GM23338 (cell line): ENCODE measurements around the gene C1QTNF9.
"Not testable (repeated sequence)": the region's sequence is repeated elsewhere in the genome, so short reads cannot be mapped to it uniquely, and the experiment has no call there.

Source experiments
- CREB1 ChIP-seq: fragments of 250-450 bp; sonication (Bioruptor Pico); IDR thresholded peaks from 2 replicates; pipeline ENCODE4 v1.5.0; 2020; ENCODE audit warnings: low read depth, mild to moderate bottlenecking, moderate library complexity
- CTCF ChIP-seq, 2 experiments: fragments of 200-600 bp in 1 of 2; sonication (generic) in 1 of 2; conservative IDR thresholded peaks; 2 replicates each; pipeline versions ENCODE4 v1.5.1 to v1.6.1; 2016 to 2017; ENCODE audit warnings: antibody characterized with exemption in 2 of 2, low read depth in 2 of 2, mild to moderate bottlenecking in 2 of 2, moderate library complexity in 1 of 2
- EZH2 ChIP-seq: fragments of 200-600 bp; sonication (generic); IDR thresholded peaks from one replicate; pipeline ENCODE4 v1.8.0; 2017; ENCODE audit warnings: antibody characterized with exemption, mild to moderate bottlenecking, low read depth; ENCODE audit not compliant: unreplicated experiment
- EZH2phosphoT487 ChIP-seq: fragments of 200-600 bp; sonication (generic); IDR thresholded peaks from one replicate; pipeline ENCODE4 v1.8.1; 2018; ENCODE audit warnings: antibody characterized with exemption; ENCODE audit not compliant: unreplicated experiment
- POLR2AphosphoS5 ChIP-seq: IDR thresholded peaks from 2 replicates; pipeline ENCODE4 v1.6.1; 2016; ENCODE audit warnings: antibody characterized with exemption, low read depth
- STAT1 ChIP-seq: IDR thresholded peaks from one replicate; pipeline ENCODE4 v1.6.1; 2016; ENCODE audit warnings: antibody characterized with exemption; ENCODE audit not compliant: unreplicated experiment
- TF ChIP-seq, protein P1 (sequence below): IDR thresholded peaks from one replicate; pipeline ENCODE4 v1.6.1; 2018; ENCODE audit warnings: antibody characterized with exemption; ENCODE audit not compliant: unreplicated experiment

DNA sequence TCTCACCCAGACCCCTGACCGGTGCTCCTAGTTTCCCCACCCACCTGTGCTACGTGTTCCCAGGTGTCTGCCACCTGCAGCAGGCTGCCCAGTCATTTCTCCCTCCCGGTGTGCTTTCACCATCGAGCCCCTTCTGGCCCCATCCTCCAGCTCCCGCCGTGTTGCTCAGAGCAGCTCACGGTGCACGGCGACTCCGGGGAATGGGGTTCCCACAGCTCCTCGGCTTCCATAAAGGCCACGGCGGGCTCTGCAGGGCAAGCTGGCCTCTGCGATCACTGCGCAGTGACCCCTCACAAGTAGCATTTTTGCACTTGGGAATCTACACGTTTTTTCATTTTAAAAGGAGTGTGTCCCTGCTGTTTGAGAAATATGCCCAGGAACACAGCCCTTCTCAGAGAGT is 49.5 kb downstream of the C1QTNF9 start:
- not testable (repeated sequence) for TF ChIP-seq CTCF (conservative IDR thresholded peaks at IDR 0.05; ENCODE audit: low read depth in 2 of 2); POLR2AphosphoS5; STAT1; EZH2; EZH2phosphoT487; CREB1 (CRISPR knock-in tag)
- TF ChIP-seq, protein P1, sequence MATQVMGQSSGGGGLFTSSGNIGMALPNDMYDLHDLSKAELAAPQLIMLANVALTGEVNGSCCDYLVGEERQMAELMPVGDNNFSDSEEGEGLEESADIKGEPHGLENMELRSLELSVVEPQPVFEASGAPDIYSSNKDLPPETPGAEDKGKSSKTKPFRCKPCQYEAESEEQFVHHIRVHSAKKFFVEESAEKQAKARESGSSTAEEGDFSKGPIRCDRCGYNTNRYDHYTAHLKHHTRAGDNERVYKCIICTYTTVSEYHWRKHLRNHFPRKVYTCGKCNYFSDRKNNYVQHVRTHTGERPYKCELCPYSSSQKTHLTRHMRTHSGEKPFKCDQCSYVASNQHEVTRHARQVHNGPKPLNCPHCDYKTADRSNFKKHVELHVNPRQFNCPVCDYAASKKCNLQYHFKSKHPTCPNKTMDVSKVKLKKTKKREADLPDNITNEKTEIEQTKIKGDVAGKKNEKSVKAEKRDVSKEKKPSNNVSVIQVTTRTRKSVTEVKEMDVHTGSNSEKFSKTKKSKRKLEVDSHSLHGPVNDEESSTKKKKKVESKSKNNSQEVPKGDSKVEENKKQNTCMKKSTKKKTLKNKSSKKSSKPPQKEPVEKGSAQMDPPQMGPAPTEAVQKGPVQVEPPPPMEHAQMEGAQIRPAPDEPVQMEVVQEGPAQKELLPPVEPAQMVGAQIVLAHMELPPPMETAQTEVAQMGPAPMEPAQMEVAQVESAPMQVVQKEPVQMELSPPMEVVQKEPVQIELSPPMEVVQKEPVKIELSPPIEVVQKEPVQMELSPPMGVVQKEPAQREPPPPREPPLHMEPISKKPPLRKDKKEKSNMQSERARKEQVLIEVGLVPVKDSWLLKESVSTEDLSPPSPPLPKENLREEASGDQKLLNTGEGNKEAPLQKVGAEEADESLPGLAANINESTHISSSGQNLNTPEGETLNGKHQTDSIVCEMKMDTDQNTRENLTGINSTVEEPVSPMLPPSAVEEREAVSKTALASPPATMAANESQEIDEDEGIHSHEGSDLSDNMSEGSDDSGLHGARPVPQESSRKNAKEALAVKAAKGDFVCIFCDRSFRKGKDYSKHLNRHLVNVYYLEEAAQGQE = not testable (repeated sequence)
